GM18951 (cell line): ENCODE data around the gene TBP.
"Not testable (repeated sequence)": the region's sequence is repeated elsewhere in the genome, so short reads cannot be mapped to it uniquely, and the experiment has no call there.

Source experiments
- POLR2A ChIP-seq: IDR thresholded peaks from 4 replicates; pipeline ENCODE4 v1.6.1; 2011; ENCODE audit warnings: mild to moderate bottlenecking; ENCODE audit not compliant: insufficient read length, insufficient read depth; ENCODE audit errors: extremely low read depth
- in situ Hi-C: fragments of 300-500 bp; cut with MboI; formaldehyde crosslinking; loops from one replicate; pipeline ENCODE4 v1.12.0; 2022; ENCODE audit warnings: low sequenced_read_pairs, mixed read lengths, inconsistent platforms; ENCODE audit not compliant: unreplicated experiment

TBP gene

GRCh38 chr6:170590725-170591124 lies 36.6 kb downstream of the TBP start:
- TF ChIP-seq POLR2A, result no peak
- in situ Hi-C loops, result no loop called here

- in situ Hi-C loops, result no loop called here
- TF ChIP-seq POLR2A, result no peak
Measured at GRCh38 chr6:170596426-170596825, 42.3 kb downstream of the TBP start.

- in situ Hi-C loops, result no loop called here
- no peak for TF ChIP-seq POLR2A
Measured at GRCh38 chr6:170597278-170597677, 43.1 kb downstream of the TBP start.

GRCh38 chr6:170605574-170606259 lies 51.5 kb downstream of the TBP start:
- in situ Hi-C loops, result no loop called here
- no peak for TF ChIP-seq POLR2A

GRCh38 chr6:170609225-170609624 lies 55.1 kb downstream of the TBP start:
- in situ Hi-C loops, result not testable (repeated sequence)

- in situ Hi-C loops, result not testable (repeated sequence)
Measured at GRCh38 chr6:170612256-170612804, 58.2 kb downstream of the TBP start.

GRCh38 chr6:170616020-170616554 lies 61.9 kb downstream of the TBP start:
- in situ Hi-C loops, result not testable (repeated sequence)
